Airway epithelial cell (primary cell): Measurements from ENCODE around the gene IL12B. TPM values are rescaled to one million over a fixed set of nuclear protein-coding genes. Genes with fewer than 3 reads are reported as not detected.

Source experiments
- total RNA-seq: library from RNA; depleted of rRNA; stranded (reverse); fragments of >200 nt; gene quantifications from 2 replicates; pipeline ENCODE4 v1.2.3, GENCODE V29; 2015

Gene IL12B
- total RNA-seq: not detected in 2 replicates

DNA sequence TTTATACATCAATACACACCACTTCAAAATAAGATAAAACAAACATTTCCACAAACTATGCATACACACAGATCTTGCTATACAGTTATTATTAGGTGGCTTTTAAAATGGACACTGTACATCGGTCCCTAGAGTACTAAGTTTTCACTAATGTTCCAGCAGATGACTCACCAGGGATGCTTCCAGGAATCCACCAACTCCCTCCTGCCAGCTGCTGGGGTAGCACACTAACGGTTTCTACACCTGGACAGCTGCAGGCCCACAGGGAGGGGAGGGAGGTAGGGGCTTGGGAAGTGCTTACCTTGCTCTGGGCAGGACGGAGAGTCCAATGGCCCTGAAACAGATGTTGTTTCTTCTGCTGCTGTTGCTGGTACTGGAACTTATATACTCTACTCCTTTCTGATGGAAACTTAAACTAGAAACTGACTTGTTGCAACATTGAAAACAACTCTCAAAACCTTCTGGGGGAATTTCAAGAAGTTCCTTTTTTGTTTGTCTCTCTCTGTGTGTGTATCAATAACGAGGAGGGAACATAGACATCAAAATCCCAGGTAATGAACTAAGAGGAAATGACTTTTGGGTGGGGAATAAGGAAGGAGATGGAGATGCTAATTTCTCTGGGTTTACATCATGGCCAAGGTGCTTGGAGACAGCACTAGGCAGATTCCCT lies at the start of gene IL12B:
Gene IL12B, minus strand, starts transcription at position 357 of the 670 bp plus-strand sequence. CDS start 3,705 bp downstream, outside the sequence.

Other genes with a start within 250 kb of the IL12B start
- gene EBF1, start 230.6 kb downstream of the IL12B start, total RNA-seq: not detected in 2 replicates
- gene RNF145, start 120.9 kb downstream of the IL12B start, total RNA-seq: 86.4 and 87.9 TPM in 2 replicates
- 36.4 and 37.9 TPM in 2 replicates for gene UBLCP1, start 67.2 kb downstream of the IL12B start, total RNA-seq